Fibroblast of villous mesenchyme (primary cell): ENCODE results near the gene DENND10. TPM values are rescaled to one million over a fixed set of nuclear protein-coding genes. Genes with fewer than 3 reads are reported as not detected.

Experiments used
- DNase-seq: peaks from one replicate; pipeline ENCODE4 v3.0.0-alpha.2; 2010; ENCODE audit warnings: low read depth
- H3K4me3 ChIP-seq: 2 replicates; pipeline ENCODE4 v1.5.1; 2011; ENCODE audit warnings: low read depth, mild to moderate bottlenecking, low read length
- CTCF ChIP-seq: IDR thresholded peaks from 2 replicates; pipeline ENCODE4 v1.5.1; 2012; ENCODE audit warnings: low read depth, mild to moderate bottlenecking, low read length; ENCODE audit not compliant: insufficient read depth
- total RNA-seq: library from RNA; depleted of rRNA; stranded (reverse); fragments of >200 nt; gene quantifications from 2 replicates; pipeline ENCODE4 v1.2.3, GENCODE V29; 2012

DENND10 gene, protein sequence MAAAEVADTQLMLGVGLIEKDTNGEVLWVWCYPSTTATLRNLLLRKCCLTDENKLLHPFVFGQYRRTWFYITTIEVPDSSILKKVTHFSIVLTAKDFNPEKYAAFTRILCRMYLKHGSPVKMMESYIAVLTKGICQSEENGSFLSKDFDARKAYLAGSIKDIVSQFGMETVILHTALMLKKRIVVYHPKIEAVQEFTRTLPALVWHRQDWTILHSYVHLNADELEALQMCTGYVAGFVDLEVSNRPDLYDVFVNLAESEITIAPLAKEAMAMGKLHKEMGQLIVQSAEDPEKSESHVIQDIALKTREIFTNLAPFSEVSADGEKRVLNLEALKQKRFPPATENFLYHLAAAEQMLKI
- total RNA-seq: 71.2 and 94.6 TPM in 2 replicates

- peak; percentile 87 for DNase-seq
- TF ChIP-seq CTCF: no peak
- peak within 1 kb of the TSS; percentile 78 for H3K4me3 ChIP-seq
Measured at GRCh38 chr10:119103903-119104653, at the start of gene DENND10. Gene DENND10, plus strand, starts transcription at chr10:119104113. Its CDS starts 30 bp downstream, at chr10:119104143.

- TF ChIP-seq CTCF: no peak
- DNase-seq: no peak
- H3K4me3 ChIP-seq: no peak overlapping the region
Measured at GRCh38 chr10:119055472-119055871, 48.4 kb upstream of the DENND10 start.

DNA sequence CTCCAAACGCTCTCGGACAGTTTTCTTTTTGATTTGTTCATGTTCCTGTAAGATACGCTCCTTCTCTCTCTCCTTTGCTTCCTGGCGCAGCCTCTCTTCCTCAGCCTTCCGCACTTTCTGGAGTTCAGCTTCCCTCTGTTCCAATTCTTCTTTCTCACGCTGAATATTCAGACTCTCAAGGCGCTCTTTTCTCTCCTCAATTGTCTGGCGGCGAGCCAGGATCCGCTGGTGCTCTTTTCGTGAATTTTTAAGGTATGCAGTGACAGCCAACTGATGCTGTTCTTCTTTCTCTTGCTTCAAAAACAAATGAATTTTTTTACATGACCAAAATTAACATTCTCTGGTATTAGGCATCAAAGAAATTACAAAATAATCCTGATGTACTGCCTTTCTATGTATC, 45.9 kb upstream of the DENND10 start:
- no peak for DNase-seq
- no peak overlapping the region for H3K4me3 ChIP-seq
- TF ChIP-seq CTCF: no peak

GRCh38 chr10:119059557-119059956, 44.4 kb upstream of the DENND10 start:
- no peak overlapping the region for H3K4me3 ChIP-seq
- no peak for TF ChIP-seq CTCF
- no peak for DNase-seq

DNA sequence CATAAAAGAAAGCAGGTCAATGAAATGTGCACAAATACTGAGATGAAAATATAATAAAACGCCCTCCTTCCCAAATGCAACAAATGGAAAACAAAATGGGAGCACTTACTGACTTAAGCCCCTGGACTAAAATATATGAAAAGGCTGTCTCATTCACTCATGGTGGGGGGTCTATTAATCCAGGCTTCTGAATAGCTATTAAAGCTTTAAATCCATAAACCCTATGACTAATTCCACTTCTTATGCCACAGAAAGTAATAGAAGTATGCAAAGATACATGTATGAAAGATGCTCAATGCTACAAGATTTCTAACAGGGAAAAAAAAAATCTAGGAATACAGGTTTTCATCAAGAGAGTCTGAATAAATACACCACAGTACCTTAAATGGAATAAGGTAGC, 43.8 kb upstream of the DENND10 start:
- no peak overlapping the region for H3K4me3 ChIP-seq
- DNase-seq: no peak
- TF ChIP-seq CTCF: no peak

DNA sequence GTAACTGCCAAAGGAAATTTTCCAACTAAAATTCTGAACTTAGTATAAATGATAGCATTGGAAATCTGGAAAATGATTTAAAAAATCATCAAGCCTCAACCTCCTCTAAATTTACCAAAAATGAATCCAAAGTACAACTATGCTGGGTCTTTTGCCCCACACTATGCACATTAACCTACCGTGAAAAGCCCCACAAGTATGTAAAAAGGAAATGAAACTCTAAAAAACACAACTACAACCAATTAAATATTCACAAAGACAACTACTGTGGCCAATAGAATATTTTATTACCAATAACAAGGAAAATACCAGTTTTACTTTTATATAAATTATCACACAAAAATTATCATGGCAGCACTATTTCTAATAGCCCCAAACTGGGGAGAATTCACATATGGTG, 42.6 kb upstream of the DENND10 start:
- no peak for TF ChIP-seq CTCF
- no peak for DNase-seq
- no peak overlapping the region for H3K4me3 ChIP-seq
